SK-N-SH (cell line): Measurements from ENCODE around the gene ELAPOR1. TPM values are rescaled to one million over a fixed set of nuclear protein-coding genes. Genes with fewer than 3 reads are reported as not detected.

ENCODE experiments used
- CTCF ChIA-PET: fragments of 300-600, 350-600 bp; formaldehyde crosslinking; extraction: SDS; loops from one replicate; lab custom pipeline; 2021; lab: Yijun Ruan, JAX
- POLR2A ChIA-PET: fragments of 350-600 bp; sonication (Branson Sonifier 250); formaldehyde crosslinking; extraction: SDS; loops from one replicate; lab custom pipeline; 2020; ENCODE audit warnings: antibody characterized with exemption, inconsistent platforms; lab: Yijun Ruan, JAX
- DNase-seq: peaks from one replicate; pipeline ENCODE4 v3.0.0; 2012
- H2AFZ ChIP-seq: fragments of 200-600 bp; sonication (generic); 2 replicates; pipeline ENCODE4 v1.8.1; 2016; ENCODE audit warnings: antibody characterized with exemption, mild to moderate bottlenecking, low read depth
- H3F3A ChIP-seq: fragments of 200-600 bp; sonication (generic); replicated peaks from 2 replicates; pipeline ENCODE3; 2016; ENCODE audit warnings: antibody characterized with exemption, mild to moderate bottlenecking; ENCODE audit not compliant: insufficient read depth
- H3K27ac ChIP-seq, 2 experiments: fragments of 200-500 bp in 1 of 2; fragments of 200-600 bp in 1 of 2; sonication (Bioruptor generic) in 1 of 2; sonication (generic), shearing (Covaris generic) in 1 of 2; 2 replicates each; pipeline versions ENCODE4 v1.5.1 to v1.6.1; 2014 to 2016; ENCODE audit warnings: low read depth in 2 of 2, inconsistent platforms in 1 of 2, low read length in 1 of 2, mild to moderate bottlenecking in 1 of 2, mixed read lengths in 1 of 2
- H3K27me3 ChIP-seq: fragments of 200-600 bp; sonication (generic), shearing (Covaris generic); 2 replicates; pipeline ENCODE4 v1.6.1; 2016; ENCODE audit warnings: mixed run types; ENCODE audit not compliant: insufficient read depth
- H3K36me3 ChIP-seq, 2 experiments: fragments of 200-500 bp in 1 of 2; fragments of 200-600 bp in 1 of 2; sonication (Bioruptor generic) in 1 of 2; sonication (generic) in 1 of 2; replicated peaks in 1 of 2; 2 replicates each; pipeline versions ENCODE3 to v1.5.1; 2014 to 2016; ENCODE audit warnings: low read length in 1 of 2, mild to moderate bottlenecking in 1 of 2; ENCODE audit not compliant: insufficient read depth in 2 of 2, control insufficient read depth in 1 of 2
- H3K4me1 ChIP-seq, 2 experiments: fragments of 200-500 bp in 1 of 2; fragments of 200-600 bp in 1 of 2; sonication (Bioruptor generic) in 1 of 2; sonication (generic), shearing (Covaris generic) in 1 of 2; 2 replicates each; pipeline versions ENCODE4 v1.5.1 to v1.6.1; 2014 to 2016; ENCODE audit warnings: low read depth in 1 of 2, low read length in 1 of 2, mixed run types in 1 of 2; ENCODE audit not compliant: insufficient read depth in 2 of 2, control insufficient read depth in 1 of 2
- H3K4me2 ChIP-seq: fragments of 200-600 bp; sonication (generic), shearing (Covaris generic); 2 replicates; pipeline ENCODE4 v1.6.1; 2017; ENCODE audit warnings: mixed run types
- H3K4me3 ChIP-seq, 2 experiments: fragments of 200-500 bp in 1 of 2; fragments of 200-600 bp in 1 of 2; sonication (Bioruptor generic) in 1 of 2; sonication (generic), shearing (Covaris generic) in 1 of 2; 2 replicates each; pipeline versions ENCODE4 v1.5.1 to v1.8.1; 2014 to 2016; ENCODE audit warnings: low read depth in 2 of 2, inconsistent platforms in 1 of 2, low read length in 1 of 2, mild to moderate bottlenecking in 1 of 2, mixed read lengths in 1 of 2, moderate library complexity in 1 of 2
- H3K79me2 ChIP-seq: fragments of 200-600 bp; sonication (generic); 2 replicates; pipeline ENCODE4 v1.8.1; 2017; ENCODE audit warnings: mild to moderate bottlenecking; ENCODE audit not compliant: insufficient read depth
- H3K9ac ChIP-seq: fragments of 200-600 bp; sonication (generic); 2 replicates; pipeline ENCODE4 v1.6.1; 2017; ENCODE audit warnings: mixed run types
- H3K9me2 ChIP-seq: fragments of 200-600 bp; sonication (generic); 2 replicates; pipeline ENCODE4 v1.6.1; 2017; ENCODE audit warnings: mixed run types
- H3K9me3 ChIP-seq: fragments of 200-600 bp; sonication (generic); 2 replicates; pipeline ENCODE4 v1.6.1; 2017; ENCODE audit warnings: mixed run types, mild to moderate bottlenecking, moderate library complexity
- H4K20me1 ChIP-seq: fragments of 200-600 bp; sonication (generic); 2 replicates; pipeline ENCODE4 v1.6.1; 2017; ENCODE audit warnings: mild to moderate bottlenecking, mixed run types; ENCODE audit not compliant: insufficient read depth
- CHD2 ChIP-seq: fragments of 150-350 bp; IDR thresholded peaks from 2 replicates; pipeline ENCODE4 v1.6.1; 2018; ENCODE audit warnings: low read length; ENCODE audit not compliant: partially characterized antibody
- ELF1 ChIP-seq: IDR thresholded peaks from 2 replicates; pipeline ENCODE4 v1.4.0; 2012
- EP300 ChIP-seq, 2 experiments: IDR thresholded peaks; 2 replicates each; pipeline versions ENCODE4 v1.4.0 to v1.6.1; 2012; ENCODE audit warnings: borderline replicate concordance in 1 of 2, low read depth in 1 of 2, low read length in 1 of 2
- EZH2phosphoT487 ChIP-seq: fragments of 200-600 bp; sonication (generic); IDR thresholded peaks from 2 replicates; pipeline ENCODE4 v1.6.1; 2017; ENCODE audit warnings: low read depth, mixed run types, mild to moderate bottlenecking, antibody characterized with exemption, moderate library complexity, borderline replicate concordance
- FOSL2 ChIP-seq: IDR thresholded peaks from 2 replicates; pipeline ENCODE4 v1.4.0; 2012; ENCODE audit warnings: low read depth, mild to moderate bottlenecking, moderate library complexity, borderline replicate concordance
- FOXJ3 ChIP-seq: sonication (generic); formaldehyde crosslinking; IDR thresholded peaks from 2 replicates; pipeline ENCODE4 v1.5.1; 2020; ENCODE audit warnings: mild to moderate bottlenecking, missing genetic modification reagents
- GABPA ChIP-seq: IDR thresholded peaks from 2 replicates; pipeline ENCODE4 v1.4.0; 2012; ENCODE audit warnings: low read depth, mild to moderate bottlenecking
- GATA2 ChIP-seq: sonication (generic); formaldehyde crosslinking; IDR thresholded peaks from 2 replicates; pipeline ENCODE4 v1.5.0; 2020; ENCODE audit warnings: mild to moderate bottlenecking, missing genetic modification reagents
- MEF2A ChIP-seq: IDR thresholded peaks from 2 replicates; pipeline ENCODE4 v1.4.0; 2012; ENCODE audit warnings: low read depth, borderline replicate concordance
- MXI1 ChIP-seq: IDR thresholded peaks from 2 replicates; pipeline ENCODE4 v1.6.1; 2012; ENCODE audit warnings: mild to moderate bottlenecking, low read depth, low read length, improper control_type of control experiment
- NRF1 ChIP-seq: IDR thresholded peaks from 2 replicates; pipeline ENCODE4 v1.6.1; 2012; ENCODE audit warnings: low read depth, mild to moderate bottlenecking, low read length
- POLR2AphosphoS5 ChIP-seq: IDR thresholded peaks from 2 replicates; pipeline ENCODE4 v1.6.1; 2012; ENCODE audit warnings: low read depth, low read length
- RAD21 ChIP-seq: IDR thresholded peaks from 2 replicates; pipeline ENCODE4 v1.6.1; 2012; ENCODE audit warnings: mild to moderate bottlenecking, low read length
- RCOR1 ChIP-seq: fragments of 150-350 bp; IDR thresholded peaks from 2 replicates; pipeline ENCODE4 v1.6.1; 2017; ENCODE audit warnings: antibody characterized with exemption, low read length
- RFX5 ChIP-seq: IDR thresholded peaks from 2 replicates; pipeline ENCODE4 v1.6.1; 2012; ENCODE audit warnings: mild to moderate bottlenecking, improper control_type of control experiment, low read length
- RXRA ChIP-seq: IDR thresholded peaks from 2 replicates; pipeline ENCODE4 v1.4.0; 2012; ENCODE audit warnings: low read depth, mild to moderate bottlenecking, borderline replicate concordance
- SIN3A ChIP-seq: IDR thresholded peaks from 2 replicates; pipeline ENCODE4 v1.6.1; 2012; ENCODE audit warnings: low read depth, mild to moderate bottlenecking, low read length, moderate library complexity, borderline replicate concordance
- SMC3 ChIP-seq: IDR thresholded peaks from 2 replicates; pipeline ENCODE4 v1.6.1; 2012; ENCODE audit warnings: low read depth, low read length, improper control_type of control experiment
- TCF12 ChIP-seq: IDR thresholded peaks from 2 replicates; pipeline ENCODE4 v1.4.0; 2012
- YY1 ChIP-seq: IDR thresholded peaks from 2 replicates; pipeline ENCODE4 v1.4.0; 2012; ENCODE audit warnings: low read depth, mild to moderate bottlenecking
- WGBS: methylation state at CpG from one replicate; pipeline ENCODE4 v1.1.6; 2017; ENCODE audit warnings: low lambda C conversion rate; 5-methylcytosine and 5-hydroxymethylcytosine counted together
- polyA plus RNA-seq, 3 experiments: library from polyadenylated mRNA; depleted of rRNA; stranded (reverse); fragments of >200 nt; gene quantifications; 2 replicates each; pipeline ENCODE4 v1.2.3, GENCODE V29; 2012
- TF ChIP-seq, protein P1 (sequence below): fragments of 200-600 bp; sonication (generic); IDR thresholded peaks from 2 replicates; pipeline ENCODE4 v1.6.1; 2017; ENCODE audit warnings: antibody characterized with exemption, mild to moderate bottlenecking, moderate library complexity
- TF ChIP-seq, protein P2 (sequence below): IDR thresholded peaks from 2 replicates; pipeline ENCODE4 v1.4.0; 2012; ENCODE audit warnings: low read depth
- TF ChIP-seq, protein P3 (sequence below): IDR thresholded peaks from 2 replicates; pipeline ENCODE4 v1.4.0; 2012; ENCODE audit warnings: low read depth, borderline replicate concordance

Gene ELAPOR1
- polyA plus RNA-seq, 1 of the 3 experiments (the other 2 are of a cell fraction): 1.2 TPM

DNA sequence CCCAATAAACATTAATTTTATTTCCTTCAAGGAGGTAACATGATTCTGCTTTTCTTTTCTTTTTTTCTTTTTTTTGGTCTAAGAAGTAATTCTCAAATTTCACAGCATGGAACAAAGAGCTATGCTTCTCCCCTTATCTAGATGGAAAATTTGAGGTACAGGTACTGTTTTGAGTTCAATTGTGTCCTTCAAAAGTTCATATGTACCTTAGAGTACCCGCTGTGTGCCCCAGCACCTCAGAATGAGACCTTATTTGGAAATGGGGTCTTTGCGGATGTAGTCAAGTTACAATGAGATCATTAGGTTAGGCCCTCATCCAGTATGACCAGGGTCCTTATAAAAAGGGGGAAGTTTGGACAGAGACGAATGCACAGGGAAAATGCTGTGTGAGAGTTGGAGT lies 22.0 kb downstream of the ELAPOR1 start:
- no peaks in the 10 kb centered on the region for H3K9me3 ChIP-seq
- DNase-seq: no peak
- peaks cover 0 to 8% of the 10 kb centered on the region in 2 experiments; a peak in 2 of 4 replicates for H3K4me1 ChIP-seq
- 72% methylated on average over 3 of the region's 3 CpGs for WGBS
- no peak overlapping the region for H3K4me3 ChIP-seq
- TF ChIP-seq GATA2 (CRISPR knock-in tag) (no peak), ELF1 (no peak), RCOR1 (no peak), CHD2 (no peak), FOSL2 (no peak), MXI1 (no peak), YY1 (no peak)
- TF ChIP-seq, protein P1, sequence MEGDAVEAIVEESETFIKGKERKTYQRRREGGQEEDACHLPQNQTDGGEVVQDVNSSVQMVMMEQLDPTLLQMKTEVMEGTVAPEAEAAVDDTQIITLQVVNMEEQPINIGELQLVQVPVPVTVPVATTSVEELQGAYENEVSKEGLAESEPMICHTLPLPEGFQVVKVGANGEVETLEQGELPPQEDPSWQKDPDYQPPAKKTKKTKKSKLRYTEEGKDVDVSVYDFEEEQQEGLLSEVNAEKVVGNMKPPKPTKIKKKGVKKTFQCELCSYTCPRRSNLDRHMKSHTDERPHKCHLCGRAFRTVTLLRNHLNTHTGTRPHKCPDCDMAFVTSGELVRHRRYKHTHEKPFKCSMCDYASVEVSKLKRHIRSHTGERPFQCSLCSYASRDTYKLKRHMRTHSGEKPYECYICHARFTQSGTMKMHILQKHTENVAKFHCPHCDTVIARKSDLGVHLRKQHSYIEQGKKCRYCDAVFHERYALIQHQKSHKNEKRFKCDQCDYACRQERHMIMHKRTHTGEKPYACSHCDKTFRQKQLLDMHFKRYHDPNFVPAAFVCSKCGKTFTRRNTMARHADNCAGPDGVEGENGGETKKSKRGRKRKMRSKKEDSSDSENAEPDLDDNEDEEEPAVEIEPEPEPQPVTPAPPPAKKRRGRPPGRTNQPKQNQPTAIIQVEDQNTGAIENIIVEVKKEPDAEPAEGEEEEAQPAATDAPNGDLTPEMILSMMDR: no peak
- H3K36me3 ChIP-seq: no peaks in the 10 kb centered on the region
- H2AFZ ChIP-seq: no peak overlapping the region
- CTCF ChIA-PET: interaction anchor here (0.6 to 2.5 kb wide), 2 partner anchors 24 to 53 kb away, joined by 3 to 13 read pairs; a partner anchor contains a TSS
- H3K27ac ChIP-seq: no peak overlapping the region
- H4K20me1 ChIP-seq: no peaks in the 10 kb centered on the region
- no peaks in the 10 kb centered on the region for H3K79me2 ChIP-seq
- H3K4me2 ChIP-seq: no peak overlapping the region
- H3K27me3 ChIP-seq: no peaks in the 10 kb centered on the region
- no peaks in the 10 kb centered on the region for H3F3A ChIP-seq
- H3K9me2 ChIP-seq: no peaks in the 10 kb centered on the region
- no peak overlapping the region for H3K9ac ChIP-seq
- POLR2A ChIA-PET: no interaction called here

GRCh38 chr1:109136766-109137165 lies 22.9 kb downstream of the ELAPOR1 start:
- ChIA-PET POLR2A (no interaction called here), CTCF (no interaction called here)
- H3K4me1 ChIP-seq: peaks cover 0 to 8% of the 10 kb centered on the region in 2 experiments; a peak in 2 of 4 replicates
- H3K27me3 ChIP-seq: no peaks in the 10 kb centered on the region
- no peak for DNase-seq
- H4K20me1 ChIP-seq: no peaks in the 10 kb centered on the region
- no peaks in the 10 kb centered on the region for H3F3A ChIP-seq
- no peaks in the 10 kb centered on the region for H3K9me3 ChIP-seq
- H3K4me2 ChIP-seq: no peak overlapping the region
- 82% methylated on average over 6 of the region's 6 CpGs for WGBS
- no peak for TF ChIP-seq RXRA
- no peak overlapping the region for H3K4me3 ChIP-seq
- no peaks in the 10 kb centered on the region for H3K79me2 ChIP-seq
- H3K9ac ChIP-seq: no peak overlapping the region
- no peaks in the 10 kb centered on the region for H3K36me3 ChIP-seq
- no peaks in the 10 kb centered on the region for H3K9me2 ChIP-seq
- H2AFZ ChIP-seq: no peak overlapping the region
- H3K27ac ChIP-seq: no peak overlapping the region

DNA sequence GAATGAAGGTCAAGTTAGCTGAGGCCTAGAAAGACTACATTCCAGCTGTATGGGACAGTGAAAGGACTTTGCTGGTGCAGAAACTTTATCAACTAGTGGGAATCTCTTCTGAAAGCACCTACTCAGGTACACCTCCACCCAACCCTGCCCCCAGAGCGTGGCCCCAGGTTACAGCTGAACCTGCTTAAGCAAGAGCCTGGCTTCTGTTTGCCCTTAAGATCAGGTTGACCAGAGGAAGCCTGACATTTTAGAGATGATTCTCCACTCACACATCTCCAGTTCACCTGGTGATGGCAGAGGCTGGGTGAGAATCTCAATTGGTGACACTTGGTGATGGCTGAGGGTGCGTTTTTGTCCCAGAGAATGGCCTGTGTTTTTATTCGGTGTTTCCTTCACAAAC lies 24.0 kb downstream of the ELAPOR1 start:
- H3K27me3 ChIP-seq: no peaks in the 10 kb centered on the region
- DNase-seq: no peak
- WGBS: 49% methylated on average over 2 of the region's 3 CpGs
- no peak overlapping the region for H2AFZ ChIP-seq
- no peaks in the 10 kb centered on the region for H3K36me3 ChIP-seq
- no peaks in the 10 kb centered on the region for H3K9me3 ChIP-seq
- ChIA-PET CTCF (interaction anchor here (0.7 kb wide), 1 partner anchor 126 kb away, joined by 3 read pairs; no protein-coding TSS in a partner anchor), POLR2A (no interaction called here)
- no peaks in the 10 kb centered on the region for H3K9me2 ChIP-seq
- H3K79me2 ChIP-seq: no peaks in the 10 kb centered on the region
- H3K4me1 ChIP-seq: peaks cover 0 to 8% of the 10 kb centered on the region in 2 experiments; a peak in 2 of 4 replicates
- H4K20me1 ChIP-seq: no peaks in the 10 kb centered on the region
- peaks cover under 1% of the 10 kb centered on the region for H3F3A ChIP-seq
- no peak overlapping the region for H3K27ac ChIP-seq
- H3K4me2 ChIP-seq: no peak overlapping the region
- H3K4me3 ChIP-seq: no peak overlapping the region
- no peak overlapping the region for H3K9ac ChIP-seq
- TF ChIP-seq MEF2A (no peak), NRF1 (no peak), RXRA (no peak), EP300 (IDR thresholded peaks at IDR 0.05; ENCODE audit: borderline replicate concordance in 1 of 2, low read depth in 1 of 2, low read length in 1 of 2) (no peak), SIN3A (no peak), EZH2phosphoT487 (no peak), MXI1 (no peak), RAD21 (no peak), SMC3 (no peak), POLR2AphosphoS5 (no peak), YY1 (no peak), GABPA (no peak), RCOR1 (no peak), TCF12 (no peak), FOXJ3 (no peak), RFX5 (no peak)
- TF ChIP-seq, protein P2, sequence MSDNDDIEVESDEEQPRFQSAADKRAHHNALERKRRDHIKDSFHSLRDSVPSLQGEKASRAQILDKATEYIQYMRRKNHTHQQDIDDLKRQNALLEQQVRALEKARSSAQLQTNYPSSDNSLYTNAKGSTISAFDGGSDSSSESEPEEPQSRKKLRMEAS: no peak
- TF ChIP-seq, protein P3, sequence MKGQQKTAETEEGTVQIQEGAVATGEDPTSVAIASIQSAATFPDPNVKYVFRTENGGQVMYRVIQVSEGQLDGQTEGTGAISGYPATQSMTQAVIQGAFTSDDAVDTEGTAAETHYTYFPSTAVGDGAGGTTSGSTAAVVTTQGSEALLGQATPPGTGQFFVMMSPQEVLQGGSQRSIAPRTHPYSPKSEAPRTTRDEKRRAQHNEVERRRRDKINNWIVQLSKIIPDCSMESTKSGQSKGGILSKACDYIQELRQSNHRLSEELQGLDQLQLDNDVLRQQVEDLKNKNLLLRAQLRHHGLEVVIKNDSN: no peak
